ENCODE results near the gene ACOT11.

The ACOT11 gene

DNA sequence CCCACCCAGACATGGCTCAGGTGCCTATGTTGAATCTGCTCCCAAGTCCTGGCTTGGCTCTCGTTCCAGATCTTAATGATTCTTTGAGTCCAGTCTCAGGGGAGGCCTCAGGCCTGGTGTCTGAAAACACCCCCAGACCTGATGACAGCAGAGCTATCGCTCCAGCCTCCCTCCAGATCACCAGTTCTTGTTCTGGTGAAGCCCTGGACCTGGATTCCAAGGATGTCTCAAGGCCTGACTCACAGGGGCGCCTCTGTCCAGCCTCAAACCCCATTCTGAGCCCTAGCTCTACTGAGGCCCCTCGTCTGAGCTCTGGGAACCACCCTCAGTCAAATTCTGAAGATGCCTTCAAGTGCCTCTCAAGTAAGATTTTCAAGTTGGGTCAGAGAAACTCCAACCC lies 105.0 kb downstream of the ACOT11 start:
- DNase-seq: no peak

DNA sequence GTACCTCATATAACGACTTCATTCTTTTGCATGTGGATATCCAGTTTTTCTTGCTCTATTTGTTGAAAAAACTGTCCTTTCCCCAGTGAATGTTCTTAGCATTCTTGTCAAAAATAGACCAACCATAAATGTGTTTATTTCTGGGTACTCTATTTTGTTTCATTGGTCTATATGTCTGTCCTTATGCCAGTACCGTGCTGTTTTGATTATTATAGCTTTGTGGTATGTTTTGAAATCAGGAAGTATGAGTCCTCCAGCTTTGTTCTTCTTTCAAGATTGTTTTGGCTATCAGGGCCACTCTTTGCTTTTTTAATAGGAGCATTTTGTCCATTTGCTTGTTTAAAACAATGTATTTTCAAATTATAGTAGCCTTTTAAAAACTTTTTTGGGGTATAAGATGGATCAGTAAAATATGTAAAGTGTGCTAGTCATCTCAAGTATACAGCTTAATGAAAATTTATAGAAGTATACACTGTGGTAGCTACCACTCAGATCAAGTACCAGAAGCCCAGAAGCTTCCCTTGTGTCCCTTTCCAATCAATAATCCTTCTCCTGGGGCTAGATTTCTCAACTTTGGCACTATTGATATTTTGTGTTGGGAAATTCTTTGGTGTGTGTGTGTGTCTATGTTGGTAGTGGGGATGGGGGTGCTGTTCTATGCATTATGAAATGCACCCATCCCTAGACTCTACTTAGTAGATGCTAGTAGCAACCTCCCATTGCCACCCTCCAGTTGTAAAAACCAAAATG lies 110.3 kb downstream of the ACOT11 start:
- DNase-seq: no peak

Data from activated CD4-positive, CD25-positive, alpha-beta regulatory T cell (primary cell).